GM12892 (cell line): ENCODE data around the gene PBOV1.

ENCODE experiments used
- POLR2A ChIP-seq: IDR thresholded peaks from 2 replicates; pipeline ENCODE4 v1.6.1; 2011; ENCODE audit warnings: low read depth, low read length, control low read depth
- POLR2AphosphoS5 ChIP-seq: IDR thresholded peaks from 2 replicates; pipeline ENCODE4 v1.6.1; 2011; ENCODE audit warnings: low read depth, low read length, control low read depth
- TAF1 ChIP-seq: IDR thresholded peaks from 2 replicates; pipeline ENCODE4 v1.6.1; 2011; ENCODE audit warnings: low read depth, mild to moderate bottlenecking, control low read depth, low read length, borderline replicate concordance

GRCh38 chr6:138257638-138258040 lies 39.3 kb upstream of the PBOV1 start:
- TF ChIP-seq POLR2A (no peak), TAF1 (no peak), POLR2AphosphoS5 (no peak)
